KBM-7 (cell line): Measurements from ENCODE around the gene HAUS6.
"Not testable (repeated sequence)": the region's sequence is repeated elsewhere in the genome, so short reads cannot be mapped to it uniquely, and the experiment has no call there.

Source experiments
- DNase-seq: peaks from one replicate; pipeline ENCODE4 v3.0.0-alpha.2; 2015
- in situ Hi-C: fragments of 300-500 bp; cut with MboI; formaldehyde crosslinking; loops from 2 replicates; pipeline ENCODE4 v1.14.3; 2020; ENCODE audit warnings: low sequenced_read_pairs, low pct_unique_long_range_greater_than_20kb, mixed read lengths

Gene HAUS6

DNA sequence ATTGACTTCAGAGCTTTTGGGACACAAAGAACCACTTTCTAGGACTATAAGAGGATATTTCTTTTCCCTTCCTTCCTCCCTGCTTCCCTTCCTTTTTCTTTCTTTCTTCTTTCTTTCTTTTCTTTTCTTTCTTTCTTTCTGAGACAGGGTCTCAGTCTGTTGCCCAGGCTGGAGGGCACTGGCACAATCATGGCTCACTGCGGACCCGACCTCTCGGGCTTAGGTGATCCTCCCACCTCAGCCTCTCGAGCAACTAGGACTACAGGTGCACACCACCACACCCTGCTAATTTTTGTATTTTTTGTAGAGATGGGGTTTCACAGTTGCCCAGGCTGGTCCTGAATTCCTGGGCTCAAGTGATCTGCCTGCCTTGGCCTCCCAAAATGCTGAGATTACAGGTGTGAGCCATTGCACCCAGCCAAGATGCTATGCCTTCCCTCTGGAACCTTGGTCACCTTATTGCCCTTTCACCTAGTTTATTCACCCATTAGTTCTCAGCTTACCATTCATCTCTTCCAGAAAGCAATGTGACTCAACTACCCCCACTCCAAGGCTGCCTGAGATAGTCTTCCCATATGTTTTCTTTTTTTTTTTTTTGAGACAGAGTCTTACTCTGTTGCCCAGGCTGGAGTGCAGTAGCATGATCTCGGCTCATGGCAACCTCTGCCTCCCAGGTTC is 14.5 kb upstream of the HAUS6 start:
- DNase-seq: no peak

DNA sequence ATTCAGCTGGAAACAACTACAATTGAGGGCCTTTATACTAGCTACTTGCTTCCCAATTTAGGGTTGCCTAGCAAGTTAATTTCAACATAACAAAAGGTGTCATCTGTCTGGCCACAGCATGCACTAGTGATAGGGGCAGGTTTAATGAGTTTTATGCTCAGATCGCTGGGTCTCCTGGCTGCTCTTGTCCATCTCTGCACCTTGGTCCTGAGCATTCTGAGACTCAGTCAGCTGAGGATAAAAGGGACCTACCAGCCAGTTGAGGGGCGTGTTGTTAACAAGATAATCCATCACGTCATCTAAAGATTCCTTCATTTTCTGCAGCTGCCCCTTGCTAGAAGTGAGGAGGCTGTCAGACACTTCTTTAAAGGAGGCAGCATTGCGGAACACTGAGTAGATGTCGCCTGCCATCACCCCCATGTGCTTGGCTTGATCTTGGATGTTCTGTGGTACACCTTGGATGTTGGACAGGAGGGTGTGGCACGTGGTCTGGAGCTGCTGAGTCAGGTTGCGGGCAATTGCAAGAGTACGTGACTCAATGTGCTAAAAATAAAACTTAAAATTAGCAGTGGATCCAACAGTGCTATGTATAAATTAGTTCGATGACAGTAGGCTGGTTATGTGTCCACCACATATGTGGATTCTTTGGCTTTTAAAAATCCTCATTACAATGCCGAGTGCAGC is 13.5 kb upstream of the HAUS6 start:
- DNase-seq: no peak

More for the DNA sequence above, 14.5 kb upstream of the HAUS6 start:
- in situ Hi-C loops: no loop called here

DNA sequence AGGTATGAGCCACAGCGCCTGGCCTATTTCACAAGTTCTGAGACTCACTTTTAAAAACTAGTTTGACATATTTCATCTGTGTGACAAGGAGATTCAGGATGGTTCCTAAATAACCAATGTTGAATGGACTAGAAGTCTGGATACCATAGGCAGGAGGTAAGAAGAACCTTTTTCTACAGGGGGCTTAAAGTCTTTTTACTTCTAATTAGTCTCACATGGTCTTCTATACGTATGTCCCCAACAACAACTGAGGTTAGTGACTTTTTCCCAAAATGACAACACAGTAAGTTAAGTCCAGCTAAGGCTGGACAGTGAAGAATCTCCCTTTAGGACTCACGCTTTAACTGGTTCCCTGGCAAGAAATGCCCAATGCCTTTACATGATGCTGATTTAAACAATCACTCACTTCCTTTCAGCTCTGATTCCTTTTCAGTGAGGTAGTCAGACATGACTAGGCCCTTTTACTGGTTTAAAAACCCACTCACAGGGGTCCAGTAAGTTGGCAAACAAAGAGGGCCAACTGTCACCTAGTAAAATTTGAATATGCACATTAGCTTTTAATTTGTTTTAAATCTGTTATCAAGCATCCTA is 12.1 kb upstream of the HAUS6 start:
- in situ Hi-C loops: no loop called here
- no peak for DNase-seq

More for the DNA sequence above, 13.5 kb upstream of the HAUS6 start:
- in situ Hi-C loops: no loop called here

DNA sequence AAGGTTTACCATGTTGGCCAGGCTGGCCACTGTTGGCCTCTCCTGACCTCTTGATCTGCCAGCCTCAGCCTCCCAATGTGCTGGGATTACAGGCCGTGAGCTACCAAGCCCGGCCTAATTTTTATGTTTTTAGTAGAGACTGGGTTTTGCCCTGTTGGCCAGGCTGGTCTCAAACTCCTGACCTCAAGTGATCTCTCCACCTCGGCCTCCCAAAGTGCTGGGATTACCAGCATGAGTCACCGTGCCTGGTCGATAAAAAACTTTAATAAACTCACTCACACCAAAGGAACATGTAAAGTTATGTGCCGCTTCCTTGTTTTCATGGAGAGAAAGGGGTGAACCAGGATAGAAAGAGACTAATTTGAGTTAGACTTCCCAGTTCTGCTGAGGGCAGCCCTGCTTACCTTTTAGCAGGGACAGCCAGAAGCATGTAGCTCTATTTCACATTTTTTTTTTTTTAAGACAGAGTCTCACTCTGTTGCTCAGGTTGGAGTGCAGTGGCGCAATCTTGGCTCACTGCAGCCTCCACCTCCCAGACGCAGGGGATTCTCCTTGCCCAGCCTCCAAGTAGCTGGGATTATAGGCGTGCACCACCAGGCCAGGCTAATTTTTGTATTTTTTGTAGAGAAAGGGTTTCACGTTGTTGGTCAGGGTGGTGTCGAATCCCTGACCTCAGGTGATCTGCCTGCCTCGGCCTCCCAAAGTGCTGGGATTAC is 11.4 kb upstream of the HAUS6 start:
- in situ Hi-C loops: no loop called here
- DNase-seq: no peak

DNA sequence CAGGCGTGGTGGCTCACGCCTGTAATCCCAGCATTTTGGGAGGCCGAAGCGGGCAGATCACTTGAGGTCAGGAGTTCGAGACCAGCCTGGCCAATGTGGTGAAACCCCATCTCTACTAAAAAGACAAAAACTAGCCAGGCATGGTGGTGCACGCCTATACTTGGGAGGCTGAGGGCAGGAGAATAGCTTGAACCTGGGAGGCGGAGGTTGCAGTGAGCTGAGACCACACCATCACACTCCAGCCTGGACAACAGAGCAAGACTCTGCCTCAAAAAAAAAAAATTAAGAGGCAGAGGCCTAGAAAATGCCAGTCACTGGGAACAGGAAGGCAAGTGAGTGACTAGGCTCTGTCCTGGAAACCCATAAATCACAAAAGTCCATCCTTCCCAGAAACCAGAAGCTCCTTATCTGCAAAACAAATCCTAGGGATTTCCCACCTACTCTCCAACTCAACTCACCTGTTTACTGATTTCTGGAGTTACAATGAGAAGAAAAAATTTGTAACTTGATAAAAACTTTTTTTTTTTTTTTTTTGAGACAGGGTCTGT is 10.4 kb upstream of the HAUS6 start:
- in situ Hi-C loops, DNase-seq: not testable (repeated sequence)

DNA sequence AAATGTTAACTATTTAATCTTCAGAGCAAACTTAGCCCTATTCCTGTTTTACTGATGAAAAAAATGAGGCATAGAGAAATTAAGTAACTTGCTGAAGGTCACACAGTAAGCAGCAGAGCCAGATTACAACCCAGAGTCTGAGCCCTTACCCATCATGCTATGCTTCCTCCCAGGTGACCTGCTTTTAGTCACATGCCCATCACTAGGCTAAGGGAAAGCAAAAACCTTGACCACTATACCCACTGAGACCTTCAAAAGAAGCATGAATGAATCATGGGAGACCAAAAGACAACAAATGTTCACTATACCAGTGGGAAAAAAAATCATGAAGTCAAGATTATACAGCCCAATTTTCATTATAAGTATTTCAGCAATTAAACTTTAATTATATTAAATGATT is 5.3 kb upstream of the HAUS6 start:
- in situ Hi-C loops: no loop called here
- DNase-seq: no peak

DNA sequence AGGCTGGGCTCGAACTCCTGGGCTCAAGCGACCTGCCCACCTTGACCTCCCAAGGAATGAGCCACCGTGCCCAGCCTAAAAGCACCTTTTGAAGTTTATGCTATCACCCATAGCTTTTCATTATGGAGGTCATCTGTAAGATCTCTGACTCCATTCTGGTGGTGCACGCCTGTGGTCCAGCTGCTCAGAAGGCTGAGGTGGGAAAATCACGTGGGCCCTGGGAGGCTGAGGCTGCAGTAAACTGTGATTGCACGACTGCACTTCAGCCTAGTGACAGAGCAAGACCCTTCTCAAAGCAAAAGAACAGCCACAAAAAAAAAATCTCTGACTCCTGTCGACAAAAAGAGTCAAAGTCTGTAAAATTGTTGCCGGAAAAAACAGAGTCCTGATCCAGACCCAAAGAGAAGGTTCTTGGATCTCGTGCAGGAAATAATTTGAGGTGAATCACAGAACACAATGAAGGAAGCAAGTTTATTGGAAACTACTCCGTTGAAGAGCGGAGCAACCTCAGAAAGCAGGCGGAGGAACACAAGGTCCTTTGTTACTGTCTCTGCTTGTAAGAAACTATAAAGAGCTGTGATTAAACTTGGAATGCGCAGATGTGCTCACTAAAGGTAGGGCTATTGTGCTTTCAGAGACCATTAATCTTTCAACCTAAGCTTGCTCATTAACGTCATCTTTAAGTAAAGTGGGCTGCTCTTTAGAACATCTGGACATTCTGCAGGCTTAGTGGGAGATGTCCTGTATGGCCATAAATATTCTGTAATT is 2.0 kb upstream of the HAUS6 start:
- in situ Hi-C loops: no loop called here
- DNase-seq: no peak

DNA sequence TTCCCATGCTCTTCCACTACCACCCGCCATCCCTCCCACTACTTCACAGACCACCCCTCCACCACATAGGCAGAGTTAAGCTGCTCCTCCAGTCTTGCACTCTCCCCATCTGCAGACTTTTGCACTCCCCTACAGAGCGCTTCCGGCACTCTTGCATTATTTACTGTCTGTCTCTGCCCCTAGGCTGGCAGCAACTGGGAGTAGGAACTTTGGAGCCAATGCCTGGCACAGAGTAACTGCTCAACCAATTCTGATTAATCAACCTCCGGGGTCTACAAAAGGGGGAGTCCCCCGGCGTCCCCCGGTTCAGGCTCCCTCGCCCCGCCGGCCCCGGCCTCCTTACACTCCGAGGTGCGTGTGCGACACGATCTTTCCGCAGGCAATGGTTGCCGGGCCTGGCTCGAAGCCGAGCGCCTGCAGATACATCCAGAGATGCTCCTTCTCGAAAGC is 498 bp downstream of the HAUS6 start:
- in situ Hi-C loops: no loop called here
- DNase-seq: peak; percentile 74

DNA sequence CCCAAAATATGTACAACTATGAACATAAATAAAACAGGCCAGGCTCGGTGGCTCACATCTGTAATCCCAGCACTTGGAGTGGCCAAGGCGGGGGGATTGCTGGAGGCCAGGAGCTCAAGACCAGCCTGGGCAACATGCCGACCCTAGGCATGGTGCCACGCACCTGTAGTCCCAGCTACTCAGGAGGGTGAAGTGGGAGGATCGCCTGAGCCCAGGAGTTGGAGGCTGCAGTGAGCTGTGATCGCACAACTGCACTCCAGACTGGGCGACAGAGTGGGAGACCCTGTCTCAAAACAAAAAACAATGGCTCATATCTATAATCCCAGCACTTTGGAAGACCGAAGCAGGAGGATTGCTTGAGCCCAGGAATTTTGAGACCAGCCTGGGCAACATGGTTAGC is 1.5 kb downstream of the HAUS6 start:
- in situ Hi-C loops: no loop called here
- no peak for DNase-seq

DNA sequence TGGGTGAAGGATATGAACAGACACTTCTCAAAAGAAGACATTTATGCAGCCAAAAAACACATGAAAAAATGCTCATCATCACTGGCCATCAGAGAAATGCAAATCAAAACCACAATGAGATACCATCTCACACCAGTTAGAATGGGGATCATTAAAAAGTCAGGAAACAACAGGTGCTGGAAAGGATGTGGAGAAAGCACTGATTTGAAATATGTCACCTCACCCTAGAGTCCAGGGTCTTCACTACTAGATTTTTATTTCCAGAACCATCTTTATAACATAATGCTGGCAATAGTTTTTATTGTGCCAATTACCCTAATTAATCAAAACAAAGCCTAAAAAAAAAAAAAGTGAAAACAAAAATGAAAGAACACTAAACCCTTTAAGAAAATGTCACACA is 5.3 kb downstream of the HAUS6 start:
- in situ Hi-C loops, DNase-seq: not testable (repeated sequence)

DNA sequence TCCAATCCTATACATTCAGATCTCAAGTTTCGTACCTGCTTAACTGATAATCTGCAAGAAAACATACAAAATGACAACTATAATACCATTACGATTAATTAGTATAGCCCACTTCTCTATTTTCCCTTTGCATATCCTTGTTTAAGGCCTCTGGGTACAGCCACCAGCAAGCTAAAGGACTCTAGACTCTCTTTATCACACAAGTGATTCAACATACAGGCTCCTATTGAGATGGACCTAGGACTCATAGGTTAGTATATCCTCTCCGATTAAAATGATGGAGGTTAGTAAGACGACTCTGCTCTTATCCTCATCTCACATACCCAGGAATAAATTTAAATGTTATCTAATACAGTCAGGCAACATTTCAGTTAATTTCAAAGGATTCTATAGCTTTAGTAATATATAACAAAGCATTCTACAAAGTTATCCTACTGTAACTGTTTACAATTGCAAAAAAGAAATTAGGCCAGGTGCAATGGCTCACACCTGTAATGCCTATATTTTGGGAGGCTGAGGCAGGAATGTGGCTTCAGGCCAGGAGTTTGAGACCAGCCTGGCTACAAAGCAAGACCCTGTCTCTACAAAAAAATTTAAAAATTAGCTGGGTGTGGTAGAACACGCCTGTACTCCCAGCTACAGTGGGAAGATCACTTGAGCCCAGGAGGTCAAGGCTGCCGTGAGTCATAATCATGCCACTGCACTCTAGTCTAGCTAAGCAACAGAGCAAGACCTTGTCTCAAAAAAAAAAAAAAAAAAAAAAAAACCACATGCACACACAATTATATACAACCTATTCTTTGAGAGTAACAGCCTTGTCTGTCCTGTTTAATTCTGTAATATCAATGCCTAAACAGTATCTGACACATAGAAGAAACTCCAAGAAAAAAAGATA is 15.4 kb downstream of the HAUS6 start:
- in situ Hi-C loops: no loop called here
- no peak for DNase-seq

DNA sequence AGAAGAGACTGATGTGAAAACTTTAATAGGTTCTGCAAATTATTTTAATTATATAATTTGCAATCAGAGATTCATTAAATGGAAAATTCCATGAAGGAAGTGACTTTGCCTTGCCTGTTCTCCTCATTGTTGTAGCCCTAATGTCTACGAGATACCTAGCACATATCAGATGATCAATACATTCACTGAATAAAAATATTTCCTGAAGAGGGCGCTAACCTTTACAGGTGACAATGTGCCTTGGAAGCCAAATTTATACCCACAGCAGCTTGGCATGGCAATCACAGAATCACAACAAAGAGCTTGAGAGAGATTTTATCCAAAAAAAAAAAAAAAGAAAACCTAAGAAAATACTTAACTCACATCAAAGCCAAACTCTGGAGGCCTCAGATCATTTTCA is 17.4 kb downstream of the HAUS6 start:
- in situ Hi-C loops: no loop called here
- DNase-seq: peak; percentile 54

DNA sequence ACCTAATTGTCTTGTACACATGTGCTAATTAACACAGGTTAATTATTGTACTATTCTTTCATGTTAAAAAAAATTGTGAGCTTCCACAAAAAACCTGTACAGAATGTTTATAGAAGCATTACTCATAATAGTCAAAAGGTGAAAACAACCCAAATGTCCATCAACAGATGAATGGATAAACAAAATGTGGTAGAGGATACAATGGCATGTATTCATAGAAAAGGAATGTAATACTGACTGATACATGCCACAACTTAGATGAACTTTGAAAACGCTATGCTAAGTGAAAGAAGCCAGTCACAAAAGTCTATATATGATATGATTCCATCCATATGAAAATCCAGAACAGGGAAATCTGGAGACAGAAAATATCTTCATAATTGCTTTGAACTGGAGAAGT is 27.9 kb downstream of the HAUS6 start:
- DNase-seq: no peak
- in situ Hi-C loops: no loop called here

DNA sequence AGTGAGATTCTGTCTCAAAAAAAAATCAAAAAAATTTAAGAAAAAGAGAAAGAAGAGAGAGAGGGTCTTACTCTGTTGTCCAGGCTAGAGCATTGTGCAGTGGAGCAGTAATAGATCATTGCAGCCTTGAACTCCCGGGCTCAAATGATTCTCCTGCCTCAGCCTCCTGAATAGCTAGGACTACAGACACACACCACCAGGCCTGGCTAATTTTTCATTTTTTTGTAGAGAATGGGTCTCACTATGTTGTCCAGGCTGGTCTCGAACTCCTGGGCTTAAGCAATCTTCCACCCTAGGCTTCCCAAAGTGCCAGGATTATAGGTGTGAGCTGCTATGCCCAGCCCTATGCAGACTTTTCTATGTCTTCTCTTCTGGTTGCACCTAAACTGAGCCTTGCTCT is 28.5 kb downstream of the HAUS6 start:
- in situ Hi-C loops: no loop called here

DNA sequence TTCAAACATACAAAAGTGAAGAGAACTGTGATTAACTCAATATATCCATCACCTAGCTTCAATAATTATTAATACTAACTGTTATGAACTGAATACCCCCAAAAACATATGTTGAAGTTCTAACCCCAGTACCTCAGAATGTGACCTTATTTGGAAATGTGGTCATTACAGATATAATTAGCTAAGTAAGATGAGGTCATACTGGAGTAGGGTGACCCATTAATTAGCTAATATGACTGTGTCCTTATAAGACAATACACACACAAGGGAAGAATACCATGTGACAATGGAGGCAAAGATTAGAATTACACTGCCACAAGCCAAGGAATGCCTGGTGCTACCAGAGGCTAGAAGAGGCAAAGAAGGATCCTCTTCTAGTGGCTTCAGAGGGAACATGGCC is 45.7 kb downstream of the HAUS6 start:
- DNase-seq: no peak
- in situ Hi-C loops: no loop called here

More for the DNA sequence above, 28.5 kb downstream of the HAUS6 start:
- no peak for DNase-seq

DNA sequence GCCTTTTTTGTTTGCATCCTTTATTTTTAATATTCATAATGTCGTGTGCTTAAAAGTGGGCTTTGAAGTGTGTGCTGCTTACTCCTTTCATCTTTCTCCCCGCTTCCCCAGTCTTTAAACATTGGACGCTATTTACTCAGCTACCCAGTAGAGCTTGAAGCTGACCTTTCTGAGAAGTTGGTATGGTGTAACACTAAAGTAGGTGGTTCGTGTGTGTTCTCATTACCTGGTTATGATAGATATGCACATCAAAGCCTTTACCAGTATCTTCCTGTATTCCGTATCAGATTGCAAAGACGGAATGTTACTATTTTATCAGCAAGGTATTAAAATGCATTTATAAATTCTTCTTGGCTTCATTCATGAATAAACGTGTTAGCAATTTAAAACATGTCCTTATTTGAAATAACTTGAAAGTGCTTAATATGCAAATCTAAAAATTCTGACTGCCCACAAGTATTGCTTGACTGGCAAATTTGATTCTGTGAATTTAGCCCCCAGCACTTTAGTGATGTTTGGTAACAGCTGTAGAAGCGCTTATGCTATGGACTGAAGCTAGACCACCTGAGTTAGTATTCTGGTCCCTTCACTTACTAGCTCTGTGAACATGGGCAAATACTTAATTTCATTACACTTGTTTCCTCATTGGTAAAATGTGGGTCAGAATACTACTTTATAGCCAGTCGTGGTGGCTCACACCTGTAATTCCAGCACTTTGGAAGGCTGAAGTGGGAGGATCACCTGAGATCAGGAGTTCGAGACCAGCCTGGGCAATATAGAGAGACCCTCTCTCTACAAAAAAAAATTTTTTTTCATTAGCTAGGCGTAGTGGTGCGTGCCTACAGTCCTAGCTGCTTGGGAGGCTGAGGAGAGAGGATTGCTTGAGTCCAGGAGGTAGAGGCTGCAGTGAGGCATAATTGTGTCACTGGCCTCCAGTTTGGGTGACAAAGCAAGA is 51.8 kb downstream of the HAUS6 start:
- in situ Hi-C loops: no loop called here
- peak; percentile 8 for DNase-seq
